Activated naive CD4-positive, alpha-beta T cell (primary cell): ENCODE results near the gene SLC48A1.

Source experiments
- DNase-seq, 4 experiments: peaks; one replicate each; lab custom pipeline; 2025; lab: John Stamatoyannopoulos, UW

The SLC48A1 gene

DNA sequence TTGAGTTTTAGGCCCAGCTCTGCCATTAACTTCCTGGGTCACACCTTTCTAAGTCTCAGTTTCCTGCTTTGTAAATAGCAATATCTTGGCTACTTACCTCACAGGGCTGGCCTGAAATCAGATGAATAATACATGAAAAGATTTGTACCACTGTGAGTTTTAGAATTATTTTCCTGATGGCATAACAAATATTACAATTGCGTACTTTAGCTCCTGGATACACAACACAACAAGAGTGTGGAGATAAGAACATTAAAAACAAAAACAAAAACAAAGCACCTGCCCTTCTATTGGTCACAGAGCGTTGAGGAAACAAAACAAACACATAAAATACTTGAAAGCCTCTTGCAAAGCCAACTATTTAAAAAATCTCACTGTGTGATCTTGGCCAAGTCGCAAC, 51.6 kb downstream of the SLC48A1 start:
- DNase-seq, result no peak

DNA sequence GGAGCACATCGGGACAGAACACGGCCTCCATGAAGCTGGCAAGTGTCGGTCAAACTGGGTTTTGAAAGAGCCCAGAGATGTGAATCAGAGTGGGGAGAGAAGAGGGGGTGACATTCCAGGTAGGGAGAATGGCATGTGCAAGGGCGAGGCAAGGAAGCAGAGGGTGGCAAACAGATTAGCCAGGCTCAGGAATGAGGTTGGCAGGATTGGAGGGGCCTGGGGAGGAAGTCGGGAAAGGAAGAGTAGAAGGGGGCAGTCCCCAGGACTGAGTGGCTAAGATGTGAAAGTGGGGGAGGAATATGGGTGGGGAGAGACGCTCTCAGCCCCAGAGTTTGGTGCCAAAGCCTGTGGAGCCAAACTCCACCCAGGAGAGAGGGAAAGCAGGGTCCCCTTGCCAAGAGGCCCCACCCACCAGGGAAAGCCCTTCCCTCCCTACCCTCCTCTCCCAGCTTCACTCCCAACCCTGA, 52.2 kb downstream of the SLC48A1 start:
- DNase-seq, result no peak

DNA sequence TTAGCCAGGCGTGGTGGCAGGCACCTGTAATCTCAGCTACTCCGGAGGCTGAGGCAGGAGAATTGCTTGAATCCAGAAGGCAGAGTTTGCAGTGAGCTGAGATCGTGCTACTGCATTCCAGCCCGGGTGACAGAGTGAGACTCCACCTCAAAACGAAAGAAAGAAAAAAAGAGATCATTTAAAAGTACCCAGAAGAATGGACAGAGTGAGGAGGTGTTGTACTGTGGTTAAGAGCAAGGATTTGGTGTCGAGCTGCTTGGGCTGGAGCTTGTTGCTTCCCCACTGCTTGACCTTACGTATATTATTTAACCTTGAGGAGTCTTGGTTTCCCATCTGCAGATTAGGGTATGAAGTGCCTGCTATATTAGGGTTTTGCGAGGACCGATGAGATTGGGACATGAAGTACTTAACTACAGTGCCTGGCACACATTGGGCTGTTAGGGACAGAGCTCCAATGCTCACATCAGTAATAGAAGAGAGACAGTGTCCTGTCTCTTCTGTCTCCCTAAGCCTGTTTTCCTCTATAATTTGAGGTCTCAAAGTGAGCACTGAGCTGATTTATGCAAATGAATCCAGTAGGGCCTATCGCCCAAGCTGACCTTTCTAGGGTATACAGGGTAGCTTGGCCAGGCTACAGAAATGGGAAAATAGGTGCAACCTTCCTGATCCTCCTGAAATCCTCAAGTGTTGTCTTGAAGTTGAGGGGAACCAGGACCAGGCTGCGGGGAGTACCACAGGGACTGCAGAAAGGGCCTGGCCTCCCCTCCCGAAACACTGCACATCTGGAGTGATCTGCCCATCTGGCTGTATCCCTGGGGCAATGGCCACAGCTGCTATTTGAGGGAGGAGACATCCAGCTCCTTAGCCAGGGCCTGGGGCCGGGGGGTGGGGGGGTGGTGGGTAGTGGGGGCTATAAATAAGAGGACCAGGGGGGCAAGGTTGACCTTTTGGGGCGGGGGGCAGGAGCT, 55.3 kb downstream of the SLC48A1 start:
- no peak for DNase-seq

DNA sequence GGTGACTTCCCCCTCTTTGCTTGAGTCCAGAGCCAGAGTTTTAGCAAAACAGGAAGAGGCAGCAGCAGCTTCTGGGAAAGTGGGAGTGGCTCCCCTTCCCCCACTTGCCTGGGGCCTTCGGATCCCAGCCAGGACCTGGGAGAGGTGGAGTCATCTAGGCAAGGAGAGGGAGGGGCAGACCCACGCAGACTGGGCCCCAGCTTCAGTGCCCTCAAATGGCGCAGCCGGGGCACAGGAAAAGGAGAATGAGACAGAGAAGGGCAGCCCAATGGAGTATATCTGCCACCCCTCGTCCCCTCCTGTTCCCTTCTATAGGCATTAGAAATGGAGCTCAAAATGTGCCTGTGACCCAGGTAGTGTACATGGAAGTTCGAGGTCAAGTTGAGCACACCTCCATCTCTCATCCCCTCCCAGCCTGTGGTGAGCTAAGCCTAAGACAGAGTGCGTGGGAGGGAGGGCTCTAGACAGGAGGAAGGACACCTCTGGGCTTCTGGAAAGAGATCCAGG, 56.0 kb downstream of the SLC48A1 start:
- no peak for DNase-seq

DNA sequence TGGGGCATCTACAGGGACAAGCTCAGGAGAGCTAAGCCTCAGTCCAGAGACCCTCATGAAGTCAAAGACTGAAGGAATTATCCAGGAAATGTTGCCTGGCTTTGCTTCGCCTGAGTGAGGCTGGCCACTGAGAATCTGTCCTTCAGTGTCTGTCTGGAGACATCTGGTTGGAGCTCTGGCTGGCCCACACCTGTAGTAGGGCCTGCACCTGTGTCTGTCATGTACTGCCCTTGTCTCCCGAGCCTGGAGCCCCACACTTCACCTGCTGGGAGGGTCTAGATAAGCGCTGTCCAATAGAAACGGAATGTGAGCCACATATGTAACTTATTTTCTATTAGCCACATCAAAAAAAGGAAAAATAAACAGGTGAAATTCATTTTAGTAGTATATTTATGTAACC, 56.5 kb downstream of the SLC48A1 start:
- no peak for DNase-seq
